Fibroblast of pulmonary artery (primary cell): ENCODE data around the gene SLC51A.
"Not testable (repeated sequence)": the region's sequence is repeated elsewhere in the genome, so short reads cannot be mapped to it uniquely, and the experiment has no call there.

Source experiments
- DNase-seq: peaks from one replicate; pipeline ENCODE4 v3.0.0-alpha.2; 2010; ENCODE audit warnings: low read depth
- H3K4me3 ChIP-seq: replicated peaks from 2 replicates; pipeline ENCODE4 v1.5.1; 2011; ENCODE audit warnings: low read depth, mild to moderate bottlenecking, control low read depth, low read length, moderate library complexity
- CTCF ChIP-seq: IDR thresholded peaks from 2 replicates; pipeline ENCODE4 v1.5.1; 2011; ENCODE audit warnings: mild to moderate bottlenecking, control low read depth, low read length, inconsistent platforms; ENCODE audit errors: missing control alignments

SLC51A gene

GRCh38 chr3:196237203-196237602 lies 20.9 kb downstream of the SLC51A start:
- TF ChIP-seq CTCF: no peak
- DNase-seq: no peak
- H3K4me3 ChIP-seq: no peak overlapping the region

- TF ChIP-seq CTCF: no peak
- DNase-seq: no peak
- H3K4me3 ChIP-seq: no peak overlapping the region
These were observed 22.6 kb downstream of the SLC51A start for GRCh38 chr3:196238612-196239560.

- H3K4me3 ChIP-seq: no peak overlapping the region
- no peak for TF ChIP-seq CTCF
- DNase-seq: no peak
These were observed 24.1 kb downstream of the SLC51A start for GRCh38 chr3:196240424-196240823.

- H3K4me3 ChIP-seq: no peak overlapping the region
- DNase-seq: no peak
- no peak for TF ChIP-seq CTCF
These were observed 25.4 kb downstream of the SLC51A start for GRCh38 chr3:196241704-196242103.

- H3K4me3 ChIP-seq, DNase-seq: not testable (repeated sequence)
These were observed 27.8 kb downstream of the SLC51A start for GRCh38 chr3:196244166-196244565.

GRCh38 chr3:196246612-196247308 lies 30.4 kb downstream of the SLC51A start:
- no peak overlapping the region for H3K4me3 ChIP-seq
- no peak for TF ChIP-seq CTCF
- peak; percentile 31 for DNase-seq

- no peak for TF ChIP-seq CTCF
- no peak for DNase-seq
- H3K4me3 ChIP-seq: no peak overlapping the region
These were observed 35.6 kb downstream of the SLC51A start for GRCh38 chr3:196251918-196252317.
